ENCODE data around the gene STK24.

The STK24 gene

GRCh38 chr13:98467263-98467985 lies 109.5 kb downstream of the STK24 start:
- no peak for DNase-seq

GRCh38 chr13:98466634-98467236 lies 110.2 kb downstream of the STK24 start:
- DNase-seq, result no peak

GRCh38 chr13:98462946-98463345 lies 114.0 kb downstream of the STK24 start:
- no peak for DNase-seq

GRCh38 chr13:98462241-98462882 lies 114.5 kb downstream of the STK24 start:
- DNase-seq, result no peak

DNA sequence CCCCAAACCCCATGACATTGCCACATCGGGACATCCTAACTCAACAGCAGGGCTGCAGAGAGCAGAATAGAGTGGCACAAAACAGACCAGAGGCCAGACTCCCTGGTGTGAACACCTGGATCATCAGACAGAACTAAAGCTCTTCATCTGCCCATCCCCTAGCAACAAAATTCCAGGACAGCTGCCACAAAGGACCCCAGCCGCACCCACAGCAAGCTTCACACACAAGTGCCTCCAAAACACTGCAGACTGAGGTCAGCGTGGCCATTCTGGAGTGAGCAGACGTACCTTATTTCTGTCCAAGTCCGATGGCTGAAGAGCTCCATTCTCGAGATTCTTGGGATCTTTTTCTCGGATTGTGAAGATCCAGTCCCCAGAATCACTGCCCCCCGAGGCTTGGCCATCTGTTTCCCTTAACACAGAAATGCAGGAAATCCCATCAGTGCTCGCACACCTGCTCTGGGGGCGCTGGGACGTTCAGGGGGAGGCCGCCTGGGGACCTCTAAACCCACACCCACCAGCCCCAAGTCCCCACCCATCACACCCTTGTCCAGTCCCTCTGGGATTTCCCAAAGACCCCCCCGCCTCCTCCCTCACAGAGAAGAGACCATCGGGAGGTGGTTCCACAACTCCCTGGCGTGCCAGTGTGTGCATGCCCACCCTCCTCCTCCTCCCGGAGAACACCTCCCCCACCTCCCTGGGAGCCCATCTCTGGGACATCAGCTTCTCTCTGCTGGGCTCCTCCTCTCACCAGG lies 115.2 kb downstream of the STK24 start:
- no peak for DNase-seq

- no peak for DNase-seq
Measured at GRCh38 chr13:98460516-98460915, 116.4 kb downstream of the STK24 start.

DNA sequence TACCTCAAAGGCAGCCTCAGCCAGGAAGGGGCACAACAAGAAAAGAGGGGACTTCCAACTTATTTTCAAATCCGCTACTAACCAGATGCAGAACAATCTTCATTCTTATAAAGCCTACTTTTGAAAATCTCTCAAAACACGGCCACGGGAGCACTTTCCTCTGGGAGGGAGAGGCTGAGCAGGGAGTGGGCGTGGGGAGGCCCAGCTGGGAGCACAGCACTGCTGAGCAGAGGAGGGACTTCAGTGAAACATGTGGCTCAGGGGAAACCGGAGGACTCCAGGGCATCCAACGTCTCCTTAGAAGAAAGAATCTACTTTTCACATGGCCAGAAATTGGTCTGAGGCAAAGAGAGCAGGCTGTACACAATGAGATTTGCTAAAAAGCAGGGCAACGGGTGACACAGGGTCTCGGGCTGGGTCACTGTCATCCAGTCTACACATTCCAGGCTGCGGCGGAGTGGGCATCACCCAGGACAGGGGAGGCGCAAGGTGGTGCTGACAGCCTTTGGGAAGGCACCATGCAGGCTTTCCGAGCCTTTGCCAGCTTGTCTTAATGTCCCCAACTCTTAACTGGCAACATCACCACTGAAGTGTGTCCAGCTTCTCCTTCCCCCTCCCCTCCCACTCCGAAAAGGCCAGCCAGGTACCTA lies 117.1 kb downstream of the STK24 start:
- no peak for DNase-seq

- DNase-seq, result no peak
Measured at GRCh38 chr13:98459171-98459681, 117.7 kb downstream of the STK24 start.

DNA sequence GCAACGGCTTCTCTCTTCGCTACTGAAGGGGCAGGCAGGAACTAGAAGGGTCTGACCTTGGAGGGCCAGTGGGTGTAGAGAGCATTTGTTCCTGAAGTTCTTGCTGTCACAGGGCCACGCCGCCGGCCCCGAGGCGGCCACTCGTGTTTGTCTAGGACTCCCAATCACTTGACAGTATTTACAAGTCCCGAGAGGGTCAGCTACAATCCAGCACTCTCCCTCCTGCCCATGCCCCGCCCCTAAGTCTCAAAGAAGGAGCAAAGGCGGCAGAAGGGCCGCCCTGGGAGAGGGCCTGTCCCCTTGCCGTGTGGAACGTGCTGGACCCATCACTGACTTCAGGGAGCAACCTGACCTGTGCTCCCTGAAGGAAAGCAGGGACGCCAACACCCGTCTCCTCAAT lies 118.5 kb downstream of the STK24 start:
- no peak for DNase-seq

GRCh38 chr13:98457053-98457452 lies 119.9 kb downstream of the STK24 start:
- no peak for DNase-seq

DNA sequence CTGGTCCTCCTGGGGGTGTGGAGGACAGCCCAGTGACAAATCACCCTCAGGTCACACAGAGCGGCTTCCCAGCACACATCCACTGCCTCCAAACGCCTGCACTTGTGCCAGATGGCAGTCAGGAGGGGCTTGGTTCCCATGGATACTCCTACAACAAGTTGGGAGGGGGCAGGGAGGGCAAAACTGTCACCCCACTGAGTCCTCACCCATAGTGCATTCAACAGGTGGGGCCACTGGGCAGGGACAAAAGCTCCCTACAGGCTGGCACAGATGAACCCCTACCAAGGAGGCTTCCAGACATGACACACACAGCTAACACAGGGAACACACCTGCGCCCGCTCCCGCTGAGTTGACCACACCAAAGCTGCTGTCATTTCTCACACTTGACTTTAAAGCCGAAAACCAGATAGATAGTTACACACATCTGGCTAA lies 120.5 kb downstream of the STK24 start:
- DNase-seq, result no peak

DNA sequence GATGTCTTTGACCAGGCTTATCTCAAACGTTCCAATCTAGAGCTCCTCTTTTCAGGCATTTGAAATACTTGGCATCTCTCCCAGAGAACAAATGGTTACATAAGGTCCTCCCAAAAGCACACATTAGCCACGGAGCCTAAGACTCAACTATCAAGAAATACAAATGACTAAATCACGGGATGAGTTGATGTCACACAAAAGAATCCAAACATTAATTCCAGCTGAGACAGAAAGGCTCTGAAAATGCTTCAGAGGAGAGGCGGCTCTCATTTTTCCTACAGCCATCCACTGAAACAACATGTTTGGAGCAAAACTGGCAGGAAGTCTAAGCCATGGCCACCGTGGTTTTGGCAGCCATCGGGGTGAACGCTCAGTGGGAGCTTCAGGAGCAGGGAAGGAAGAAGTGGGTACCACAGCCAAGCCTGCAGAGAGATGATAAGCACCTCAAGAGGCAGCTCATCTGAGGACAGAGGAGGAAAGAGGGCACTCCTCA lies 122.5 kb downstream of the STK24 start:
- no peak for DNase-seq

DNA sequence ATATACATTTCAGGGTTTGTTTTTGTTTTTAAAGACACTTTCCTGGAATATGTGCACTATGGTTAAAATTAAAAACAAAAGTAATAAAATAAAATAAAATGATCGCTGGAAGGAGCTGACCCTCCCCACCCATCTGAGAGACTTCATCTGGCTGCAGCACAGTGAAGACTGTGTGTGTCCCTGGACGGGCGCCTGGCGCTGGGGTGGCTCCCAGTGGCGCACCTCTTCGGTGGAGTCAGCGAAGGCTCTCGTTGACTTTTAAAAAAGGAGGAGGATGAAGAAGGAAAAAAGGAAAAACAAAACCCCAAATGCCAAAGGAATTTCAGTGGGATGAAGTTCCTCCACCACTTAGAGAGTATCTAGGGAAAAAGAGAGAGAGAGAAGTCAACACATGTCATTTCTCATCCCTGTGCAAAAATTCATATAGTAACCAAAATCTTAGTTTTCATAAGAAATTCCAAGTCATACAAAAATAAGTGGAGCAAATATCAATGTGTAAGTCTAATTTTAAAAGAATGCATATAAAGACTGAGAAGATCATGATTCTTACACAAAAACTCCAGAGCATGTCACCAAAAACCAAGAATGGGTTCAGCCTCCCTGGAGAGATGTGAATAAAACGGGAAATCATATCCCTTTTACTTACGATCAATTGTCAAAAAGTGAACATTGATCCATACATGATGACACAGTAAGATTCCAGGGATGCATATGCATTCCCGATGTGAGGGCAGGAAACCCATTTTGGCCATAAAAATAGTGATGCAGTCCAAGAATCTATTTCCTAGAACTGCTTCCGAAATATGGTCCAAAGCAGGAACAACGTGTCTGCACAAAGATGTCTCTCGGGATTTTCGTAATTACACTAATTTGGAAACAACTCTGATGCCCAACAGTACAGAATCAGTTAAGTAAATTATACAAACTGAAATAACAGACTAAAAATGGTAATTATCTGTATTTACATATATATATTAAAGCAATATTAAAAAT lies 123.8 kb downstream of the STK24 start:
- no peak for DNase-seq

DNA sequence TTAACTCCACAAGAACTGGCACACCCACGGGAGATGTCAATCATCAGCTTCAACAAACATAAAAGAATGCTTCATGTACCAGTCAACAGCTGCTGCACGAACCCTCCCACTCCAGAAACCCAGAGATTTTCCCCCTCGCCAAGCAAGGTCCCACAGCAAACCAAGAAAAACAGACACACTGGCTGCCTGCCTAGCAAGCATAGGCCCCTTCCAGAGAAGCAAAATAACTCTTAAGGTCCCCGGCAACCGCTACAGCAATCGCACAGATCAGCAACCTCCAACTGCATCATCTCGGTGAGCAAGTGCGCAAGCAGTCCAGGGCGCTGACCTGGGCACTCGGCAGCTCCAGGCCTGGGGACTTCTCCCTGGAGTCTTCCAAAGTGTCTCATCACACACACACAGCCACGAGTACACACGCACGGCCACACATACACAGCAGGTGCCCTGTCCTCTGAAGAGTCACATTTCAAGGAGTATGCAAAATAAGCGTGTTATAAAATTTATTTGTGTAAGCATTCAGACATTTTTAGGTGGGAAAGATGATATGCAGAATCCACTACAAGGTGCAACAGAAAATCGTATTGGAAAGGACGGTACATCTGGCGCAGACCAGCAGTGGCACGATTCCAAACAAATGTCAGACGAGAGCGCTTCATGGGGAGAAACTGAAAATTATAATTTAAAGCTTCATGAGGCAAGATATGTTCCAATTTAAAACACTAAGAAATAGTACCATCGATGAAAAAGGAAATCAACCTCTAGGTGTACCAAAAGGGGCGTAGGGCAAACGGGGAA lies 125.0 kb downstream of the STK24 start:
- DNase-seq, result no peak

- no peak for DNase-seq
Measured at GRCh38 chr13:98450539-98451111, 126.3 kb downstream of the STK24 start.

DNA sequence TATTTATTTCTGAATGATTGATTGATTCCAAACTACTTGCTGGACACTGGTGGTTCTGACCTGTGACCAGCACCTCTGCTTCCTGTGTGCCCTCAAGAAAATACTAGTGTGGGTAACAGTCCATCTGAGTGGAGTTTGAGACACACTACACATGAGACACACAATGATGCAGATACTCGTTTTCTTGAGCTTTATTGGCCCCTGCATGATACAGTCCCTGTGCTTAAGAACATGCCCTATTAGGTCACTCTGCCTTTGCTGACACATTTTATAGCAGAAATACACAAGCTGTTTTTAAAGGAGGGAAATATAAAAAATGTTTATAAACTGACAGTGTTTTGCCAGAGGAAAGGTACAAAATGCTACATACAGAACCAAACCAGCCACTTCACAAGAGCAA lies 126.9 kb downstream of the STK24 start:
- no peak for DNase-seq

GRCh38 chr13:98449273-98449672 lies 127.6 kb downstream of the STK24 start:
- DNase-seq, result no peak

DNA sequence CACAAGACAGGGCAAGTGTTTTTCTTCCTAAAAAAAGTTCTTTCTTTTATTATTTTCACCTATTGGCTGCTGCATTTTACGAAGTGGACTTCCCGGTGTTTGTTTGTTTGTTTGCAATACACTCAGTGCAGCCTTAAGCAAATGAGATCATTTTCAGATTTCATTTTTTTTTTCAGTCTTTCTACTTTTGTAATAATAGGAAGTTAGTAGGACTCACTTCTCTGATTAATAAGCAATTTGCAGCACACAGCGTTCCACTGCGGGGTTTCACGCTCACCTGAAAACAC lies 128.3 kb downstream of the STK24 start:
- no peak for DNase-seq

DNA sequence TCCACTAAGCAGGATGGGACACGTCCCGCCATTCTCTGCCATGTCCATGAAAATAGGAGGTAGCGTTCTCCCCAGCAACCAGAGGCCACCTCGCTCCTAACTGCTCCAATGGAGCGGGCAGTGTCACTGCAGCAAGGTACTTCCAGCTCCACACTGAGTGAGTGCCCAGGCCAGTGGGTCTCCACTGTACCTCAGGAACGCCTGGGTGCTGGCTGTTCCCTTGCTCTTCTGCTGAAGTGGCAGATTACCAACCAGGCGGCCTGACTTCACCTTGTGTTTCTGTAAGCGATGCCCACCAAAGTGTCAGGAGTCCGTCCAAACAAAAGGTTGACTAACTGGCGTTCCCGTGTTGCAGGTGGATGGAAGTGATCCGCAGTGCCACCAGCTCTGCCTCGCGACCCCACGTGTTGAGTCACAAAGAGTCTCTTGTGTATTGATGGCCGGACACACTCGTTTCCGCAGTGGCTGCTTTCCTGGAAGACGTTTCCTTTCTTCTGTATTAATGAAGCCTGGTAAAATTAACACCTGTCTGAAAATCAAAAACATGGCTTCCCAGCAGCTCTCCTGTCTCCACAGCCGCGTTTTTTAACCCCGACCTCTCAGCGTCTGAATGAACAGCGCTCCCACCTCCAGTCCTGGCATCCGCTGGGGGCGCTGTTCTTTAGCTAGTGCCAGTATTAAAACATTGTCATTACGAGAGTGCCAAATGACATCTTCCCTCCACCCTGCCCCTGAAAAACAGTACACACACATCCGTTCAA lies 128.8 kb downstream of the STK24 start:
- DNase-seq, result no peak

DNA sequence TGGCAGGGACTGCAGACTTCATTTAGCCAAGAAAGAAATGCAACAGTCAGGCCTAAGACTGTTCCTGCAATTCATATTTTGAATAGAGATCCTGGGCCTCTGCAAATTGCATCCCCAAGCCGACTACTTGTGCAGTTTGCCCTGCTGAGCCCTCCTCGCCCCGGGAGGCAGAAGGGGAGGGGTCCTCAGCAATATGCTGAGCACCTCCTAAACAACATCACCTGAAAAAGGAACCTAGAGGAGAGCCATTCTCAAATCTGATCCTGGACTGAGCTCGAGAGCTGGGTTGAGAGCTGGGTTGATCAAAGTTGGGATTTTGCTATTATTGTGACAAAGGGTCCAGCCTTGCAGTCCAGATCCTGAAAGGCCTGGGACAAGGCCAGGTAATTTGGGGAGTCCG lies 129.8 kb downstream of the STK24 start:
- no peak for DNase-seq

Data from activated effector memory CD4-positive, alpha-beta T cell treated with Interleukin-2 at 50 U/mL for 16 hours (primary cell).